Subcutaneous abdominal adipose tissue (tissue), 5 donors: ENCODE measurements around the gene COLEC12.

Experiments used
- H3K27ac ChIP-seq: one replicate; pipeline ENCODE4 v1.7.0; 2013; ENCODE audit warnings: low read depth, mild to moderate bottlenecking, inconsistent platforms, low read length, moderate library complexity
- H3K27me3 ChIP-seq, 5 donors: one replicate each; pipeline ENCODE4 v1.7.0; 2013; ENCODE audit warnings: low read length in 5 of 5, inconsistent platforms in 1 of 5; ENCODE audit not compliant: control insufficient read depth in 5 of 5, insufficient read depth in 4 of 5
- H3K36me3 ChIP-seq, 5 donors: one replicate each; pipeline ENCODE4 v1.7.0; 2013; ENCODE audit warnings: low read length in 5 of 5; ENCODE audit not compliant: control insufficient read depth in 5 of 5, insufficient read depth in 5 of 5
- H3K4me1 ChIP-seq, 5 donors: one replicate each; pipeline ENCODE4 v1.7.0; 2013; ENCODE audit warnings: low read length in 5 of 5, mild to moderate bottlenecking in 3 of 5, moderate library complexity in 1 of 5; ENCODE audit not compliant: control insufficient read depth in 5 of 5, insufficient read depth in 5 of 5
- H3K4me3 ChIP-seq, 5 donors: one replicate each; pipeline ENCODE4 v1.7.0; 2013; ENCODE audit warnings: low read length in 5 of 5, low read depth in 1 of 5
- H3K9ac ChIP-seq, 5 donors: one replicate each; pipeline ENCODE4 v1.7.0; 2013; ENCODE audit warnings: low read length in 5 of 5, mild to moderate bottlenecking in 4 of 5, moderate library complexity in 3 of 5
- H3K9me3 ChIP-seq, 5 donors: one replicate each; pipeline ENCODE4 v1.7.0; 2013; ENCODE audit warnings: low read length in 5 of 5; ENCODE audit not compliant: control insufficient read depth in 5 of 5
- donor health status: healthy.
- donor health status: healthy.
- donor health status: healthy.
- donor health status: healthy.
- donor health status: healthy.

COLEC12 gene

DNA sequence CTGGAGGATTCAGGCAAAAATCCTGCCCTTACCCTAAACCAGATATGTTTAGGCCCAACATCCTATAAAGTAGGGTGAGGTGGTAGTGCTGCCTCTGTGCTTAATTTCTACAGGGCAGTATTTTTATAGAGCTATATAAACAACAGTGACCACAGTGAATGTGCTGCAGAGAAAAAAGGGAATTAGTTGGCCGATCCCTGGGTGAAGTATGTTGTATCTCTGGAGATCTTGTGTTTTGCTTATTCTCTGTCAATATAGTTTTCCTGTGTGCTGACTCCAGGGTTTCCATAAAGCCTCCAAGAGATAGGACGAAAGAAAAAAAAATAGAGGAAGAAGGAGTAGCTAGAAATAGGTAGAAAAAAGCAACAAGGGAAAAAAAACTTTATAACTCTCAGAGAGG is 143.7 kb downstream of the COLEC12 start:
- no peaks in the 10 kb centered on the region for H3K9me3 ChIP-seq
- H3K27ac ChIP-seq = no peak overlapping the region
- no peaks in the 10 kb centered on the region for H3K36me3 ChIP-seq
- H3K27me3 ChIP-seq = no peaks in the 10 kb centered on the region
- H3K4me1 ChIP-seq = peaks cover 6 to 10% (median 9%) of the 10 kb centered on the region in 5 donors
- no peak overlapping the region for H3K4me3 ChIP-seq
- no peak overlapping the region for H3K9ac ChIP-seq

DNA sequence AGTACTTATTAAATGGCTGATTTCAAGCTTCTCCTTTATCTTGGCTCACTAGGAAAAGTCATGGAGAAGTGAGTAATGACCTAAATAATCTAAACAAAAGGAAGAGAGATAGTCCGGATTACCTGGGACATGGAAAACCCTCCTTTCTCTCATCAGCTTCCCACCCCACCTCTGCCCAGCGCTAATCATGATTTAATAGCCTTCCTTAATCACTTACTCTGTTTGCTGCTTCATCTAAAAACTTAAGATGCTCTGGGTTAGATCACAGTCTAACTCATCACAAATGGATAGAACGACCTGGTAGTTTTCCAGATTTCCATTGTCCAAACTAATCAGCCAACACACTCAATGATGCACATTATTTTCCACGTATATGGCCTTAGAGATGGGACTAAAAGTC is 144.8 kb downstream of the COLEC12 start:
- peaks cover 3 to 10% (median 7%) of the 10 kb centered on the region in 5 donors for H3K4me1 ChIP-seq
- no peak overlapping the region for H3K27ac ChIP-seq
- H3K9ac ChIP-seq = no peak overlapping the region

DNA sequence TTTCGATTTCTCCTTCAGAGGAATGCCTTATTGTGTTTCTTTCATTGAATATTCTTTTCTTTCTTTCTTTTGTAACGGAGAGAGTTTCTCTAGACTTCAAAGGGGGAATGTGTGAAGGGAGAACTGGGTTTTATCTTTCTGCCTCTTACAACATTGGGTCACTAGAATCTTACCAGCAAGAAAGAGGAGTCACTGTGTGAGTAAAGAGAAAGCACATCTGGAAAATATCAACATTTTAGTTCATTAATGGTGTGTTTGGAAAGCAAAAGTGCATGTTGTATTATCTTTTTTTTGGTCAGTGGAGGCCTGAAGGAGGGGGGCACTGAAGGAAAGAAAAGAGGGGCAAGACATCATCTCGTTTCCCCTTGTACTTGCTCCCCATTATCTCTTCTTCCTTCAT is 146.0 kb downstream of the COLEC12 start:
- Histone ChIP-seq H3K27ac (no peak overlapping the region), H3K9me3 (no peaks in the 10 kb centered on the region), H3K4me3 (no peak overlapping the region), H3K27me3 (no peaks in the 10 kb centered on the region), H3K9ac (no peak overlapping the region), H3K4me1 (peaks cover 3 to 10% (median 7%) of the 10 kb centered on the region in 5 donors), H3K36me3 (no peaks in the 10 kb centered on the region)

More for the DNA sequence above, 144.8 kb downstream of the COLEC12 start:
- no peaks in the 10 kb centered on the region for H3K36me3 ChIP-seq
- no peaks in the 10 kb centered on the region for H3K27me3 ChIP-seq
- H3K4me3 ChIP-seq = no peak overlapping the region
- no peaks in the 10 kb centered on the region for H3K9me3 ChIP-seq

DNA sequence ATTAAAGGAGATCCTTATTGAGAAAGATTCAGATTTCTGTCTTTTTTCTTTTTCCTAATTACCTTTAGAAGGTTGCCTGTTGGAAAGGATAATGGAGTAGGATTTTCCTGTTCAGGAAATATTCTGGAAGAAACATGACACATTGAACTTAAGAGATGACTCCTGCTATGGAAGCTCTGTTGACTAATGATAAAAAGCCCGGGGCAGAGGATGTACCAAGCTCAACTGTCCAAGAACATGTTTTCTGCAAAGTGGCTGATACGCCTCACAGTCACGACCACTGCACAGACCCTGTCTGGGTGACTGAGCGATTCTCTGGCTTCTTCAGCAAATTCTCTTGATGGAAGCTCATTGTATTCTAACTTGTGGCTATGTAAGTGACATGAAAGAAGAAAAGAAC is 146.5 kb downstream of the COLEC12 start:
- no peaks in the 10 kb centered on the region for H3K27me3 ChIP-seq
- no peak overlapping the region for H3K4me3 ChIP-seq
- H3K27ac ChIP-seq = no peak overlapping the region
- H3K4me1 ChIP-seq = peaks cover 3 to 10% (median 7%) of the 10 kb centered on the region in 5 donors
- no peaks in the 10 kb centered on the region for H3K36me3 ChIP-seq
- H3K9ac ChIP-seq = no peak overlapping the region
- no peaks in the 10 kb centered on the region for H3K9me3 ChIP-seq

DNA sequence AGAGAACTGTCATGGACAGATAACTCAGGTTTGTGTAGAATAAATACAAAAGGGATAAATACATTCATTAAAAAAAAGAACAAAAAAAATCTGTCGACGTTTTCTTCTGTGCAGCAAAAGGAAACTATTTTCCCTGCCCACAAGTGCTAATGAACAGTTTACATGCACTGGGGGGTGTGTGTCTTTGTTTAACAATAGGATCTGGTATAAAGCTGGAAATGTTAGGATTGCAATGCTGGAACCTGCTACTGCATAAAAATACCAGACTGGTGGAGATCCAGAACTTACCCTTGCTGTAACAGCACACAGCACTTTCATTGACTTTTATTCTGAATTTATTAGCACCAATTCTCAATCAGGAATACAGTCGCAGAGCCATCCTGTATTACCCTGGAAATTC is 148.1 kb downstream of the COLEC12 start:
- H3K27ac ChIP-seq = no peak overlapping the region
- H3K9me3 ChIP-seq = no peaks in the 10 kb centered on the region
- H3K27me3 ChIP-seq = no peaks in the 10 kb centered on the region
- no peak overlapping the region for H3K9ac ChIP-seq
- H3K4me1 ChIP-seq = peaks cover 3 to 10% (median 7%) of the 10 kb centered on the region in 5 donors
- no peaks in the 10 kb centered on the region for H3K36me3 ChIP-seq
- H3K4me3 ChIP-seq = no peak overlapping the region

DNA sequence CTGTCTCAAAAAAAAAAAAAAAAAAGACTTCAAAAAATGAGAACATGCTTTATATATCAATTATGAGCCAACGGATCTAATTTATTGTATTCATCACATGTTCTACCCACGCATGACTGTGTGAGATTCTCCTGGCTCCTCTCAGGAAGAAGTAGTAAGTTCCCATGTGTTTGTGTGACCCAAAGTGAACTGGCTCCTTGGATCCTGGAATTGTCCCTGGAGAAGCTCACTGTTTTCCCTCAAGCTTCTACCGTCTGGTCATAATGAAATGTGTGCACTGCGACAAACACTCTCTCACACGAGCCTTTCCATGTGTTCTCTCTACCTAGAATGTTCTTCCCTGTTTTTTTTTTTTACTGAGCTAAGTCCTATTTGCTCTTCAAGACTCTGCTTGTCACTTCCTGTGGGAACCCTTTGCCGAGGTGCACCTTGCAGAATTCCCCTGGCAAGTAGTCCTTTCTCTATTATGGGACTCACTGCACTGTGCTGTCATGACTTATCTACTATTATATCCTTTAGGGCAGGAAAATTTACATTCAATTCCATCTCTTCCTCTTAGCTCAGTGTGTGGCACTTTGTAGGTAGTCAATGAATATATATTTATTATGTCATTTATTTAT is 149.4 kb downstream of the COLEC12 start:
- no peaks in the 10 kb centered on the region for H3K27me3 ChIP-seq
- H3K36me3 ChIP-seq = no peaks in the 10 kb centered on the region
- H3K9me3 ChIP-seq = peaks cover 0 to 3% (median 0%) of the 10 kb centered on the region in 5 donors
- H3K4me3 ChIP-seq = no peak overlapping the region
- no peak overlapping the region for H3K9ac ChIP-seq
- H3K27ac ChIP-seq = no peak overlapping the region
- peaks cover 3 to 17% (median 9%) of the 10 kb centered on the region in 5 donors for H3K4me1 ChIP-seq

DNA sequence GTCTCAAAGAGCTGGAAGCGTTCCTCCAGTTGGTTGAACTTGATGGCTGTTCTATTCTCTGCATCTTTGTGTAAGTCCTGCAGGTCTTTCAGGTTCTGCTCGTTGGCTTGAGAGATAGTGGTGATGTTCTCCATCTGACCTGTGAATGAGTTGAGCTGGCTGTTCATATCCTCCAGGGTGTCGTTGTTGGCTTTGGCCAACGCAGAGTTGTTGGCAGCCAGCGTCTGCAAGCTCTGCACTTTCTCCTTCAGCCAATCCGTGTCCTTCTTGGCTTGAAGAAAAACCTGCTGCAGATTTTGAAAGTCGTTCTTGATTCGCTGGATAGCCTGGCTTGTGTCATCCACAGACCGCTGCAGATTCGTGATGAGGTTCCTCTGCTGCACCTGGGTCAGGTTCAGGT is 153.9 kb downstream of the COLEC12 start:
- Histone ChIP-seq H3K36me3 (no peaks in the 10 kb centered on the region), H3K4me3 (peak overlapping the region in 1 of 5 donors; percentile 30), H3K27ac (no peak overlapping the region), H3K27me3 (peaks cover 0 to 3% (median 0%) of the 10 kb centered on the region in 5 donors), H3K4me1 (peaks cover 3 to 14% (median 9%) of the 10 kb centered on the region in 5 donors), H3K9me3 (peaks cover 0 to 11% (median 3%) of the 10 kb centered on the region in 5 donors), H3K9ac (no peak overlapping the region)

DNA sequence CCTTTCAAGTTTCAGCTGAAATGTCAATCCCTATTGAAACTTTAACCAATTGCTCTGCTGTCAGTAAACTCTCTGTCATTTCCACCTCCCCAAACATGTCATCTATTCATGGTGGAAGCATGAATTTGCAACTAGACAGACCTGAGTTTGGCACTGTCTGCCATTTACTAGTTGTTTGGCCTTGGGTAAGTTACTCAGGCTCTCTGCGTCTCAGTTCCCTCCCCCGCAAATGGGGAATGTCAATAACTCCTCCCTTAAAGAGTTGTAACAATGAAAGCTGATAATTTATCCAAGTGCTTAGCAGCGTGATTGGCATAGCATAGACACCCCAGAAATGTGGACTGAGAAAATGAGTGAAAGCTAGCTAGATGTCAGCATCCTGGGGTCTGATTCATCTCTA is 159.4 kb downstream of the COLEC12 start:
- H3K4me1 ChIP-seq = peaks cover 0 to 2% (median 0%) of the 10 kb centered on the region in 5 donors
- no peak overlapping the region for H3K9ac ChIP-seq
- H3K36me3 ChIP-seq = no peaks in the 10 kb centered on the region
- no peak overlapping the region for H3K4me3 ChIP-seq
- peaks cover 0 to 3% (median 0%) of the 10 kb centered on the region in 5 donors for H3K27me3 ChIP-seq
- no peak overlapping the region for H3K27ac ChIP-seq
- H3K9me3 ChIP-seq = peaks cover 0 to 8% (median 3%) of the 10 kb centered on the region in 5 donors

DNA sequence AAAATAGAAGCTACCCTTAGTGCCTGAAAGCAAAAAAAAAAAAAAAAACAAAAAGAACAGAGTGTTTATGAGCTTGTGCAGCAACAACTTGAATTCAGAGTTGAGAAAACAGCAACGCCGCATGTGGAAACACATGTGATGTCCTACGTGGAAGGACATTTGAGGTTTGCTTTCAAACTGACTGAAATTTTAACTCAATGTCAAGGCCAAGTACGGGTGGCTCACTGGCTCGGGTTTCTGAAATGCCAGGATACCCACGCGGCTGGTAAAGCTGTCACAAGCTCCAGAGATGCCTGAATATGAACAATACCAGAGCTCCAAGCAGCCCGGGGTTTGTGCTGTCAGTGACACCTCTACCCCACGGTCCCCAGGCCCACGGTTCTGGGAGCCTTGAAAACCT is 160.5 kb downstream of the COLEC12 start:
- Histone ChIP-seq H3K36me3 (no peaks in the 10 kb centered on the region), H3K4me1 (peaks cover 0 to 4% (median 0%) of the 10 kb centered on the region in 5 donors), H3K27ac (no peak overlapping the region), H3K27me3 (no peaks in the 10 kb centered on the region), H3K9ac (no peak overlapping the region), H3K9me3 (no peaks in the 10 kb centered on the region), H3K4me3 (no peak overlapping the region)

DNA sequence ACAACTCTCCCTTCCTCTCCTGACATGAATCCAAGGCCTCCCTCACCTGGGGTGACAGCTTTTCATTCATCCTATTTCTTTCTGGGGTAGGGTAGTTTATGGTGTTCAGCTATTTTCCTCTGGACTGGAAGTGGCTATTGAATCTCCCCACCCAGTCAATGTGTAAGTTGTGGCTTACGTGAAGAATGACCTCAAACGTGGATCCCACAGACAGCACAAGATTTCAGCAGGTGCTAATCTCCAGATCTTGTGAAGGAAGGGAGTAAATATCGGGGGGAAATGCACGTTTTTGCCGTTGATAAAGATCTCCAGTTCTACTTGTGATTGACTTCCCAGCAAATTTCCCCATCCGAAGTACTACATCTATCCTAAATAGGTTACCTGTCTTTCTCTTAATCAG is 161.3 kb downstream of the COLEC12 start:
- H3K9me3 ChIP-seq = no peaks in the 10 kb centered on the region
- peaks cover 0 to 4% (median 0%) of the 10 kb centered on the region in 5 donors for H3K4me1 ChIP-seq
- no peak overlapping the region for H3K9ac ChIP-seq
- H3K36me3 ChIP-seq = no peaks in the 10 kb centered on the region
- H3K27ac ChIP-seq = no peak overlapping the region
- no peak overlapping the region for H3K4me3 ChIP-seq
- H3K27me3 ChIP-seq = no peaks in the 10 kb centered on the region
